Peyer's patch (tissue), 4 donors: ENCODE data around the gene RFWD3.

Experiments used
- POLR2A ChIP-seq, 2 donors: fragments of 450-650 bp; IDR thresholded peaks; one replicate each; pipeline ENCODE4 v1.5.1; 2017; ENCODE audit warnings: antibody characterized with exemption in 2 of 2, mild to moderate bottlenecking in 2 of 2, moderate library complexity in 2 of 2
- TF ChIP-seq, protein P1 (sequence below), 6 experiments: fragments of 450-650 bp in 4 of 6; fragments of 200-600 bp in 2 of 6; sonication (generic) in 1 of 6; IDR thresholded peaks; one replicate each; pipeline ENCODE4 v1.5.1; 2017 to 2019; ENCODE audit warnings: antibody characterized with exemption in 6 of 6, mild to moderate bottlenecking in 3 of 6, moderate library complexity in 1 of 6

DNA sequence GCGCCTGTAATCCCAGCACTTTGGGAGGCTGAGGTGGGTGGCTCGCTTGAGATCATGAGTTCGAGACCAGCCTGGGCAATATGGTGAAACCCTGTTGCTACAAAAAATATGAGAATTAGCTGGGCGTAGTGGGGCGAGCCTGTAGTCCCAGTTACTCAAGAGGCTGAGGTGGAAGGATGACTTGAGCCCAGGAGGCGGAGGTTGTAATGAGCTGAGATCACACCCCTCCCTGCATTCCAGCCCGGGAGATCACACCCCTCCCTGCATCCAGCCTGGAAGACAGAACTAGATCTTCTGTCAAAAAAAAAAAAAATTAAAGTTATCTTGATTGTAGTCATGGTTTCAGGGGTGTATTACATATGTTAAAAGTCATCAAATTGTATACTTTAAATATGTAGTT lies 33.0 kb downstream of the RFWD3 start:
- TF ChIP-seq POLR2A (IDR thresholded peaks at IDR 0.05) = no peak
- TF ChIP-seq, protein P1, sequence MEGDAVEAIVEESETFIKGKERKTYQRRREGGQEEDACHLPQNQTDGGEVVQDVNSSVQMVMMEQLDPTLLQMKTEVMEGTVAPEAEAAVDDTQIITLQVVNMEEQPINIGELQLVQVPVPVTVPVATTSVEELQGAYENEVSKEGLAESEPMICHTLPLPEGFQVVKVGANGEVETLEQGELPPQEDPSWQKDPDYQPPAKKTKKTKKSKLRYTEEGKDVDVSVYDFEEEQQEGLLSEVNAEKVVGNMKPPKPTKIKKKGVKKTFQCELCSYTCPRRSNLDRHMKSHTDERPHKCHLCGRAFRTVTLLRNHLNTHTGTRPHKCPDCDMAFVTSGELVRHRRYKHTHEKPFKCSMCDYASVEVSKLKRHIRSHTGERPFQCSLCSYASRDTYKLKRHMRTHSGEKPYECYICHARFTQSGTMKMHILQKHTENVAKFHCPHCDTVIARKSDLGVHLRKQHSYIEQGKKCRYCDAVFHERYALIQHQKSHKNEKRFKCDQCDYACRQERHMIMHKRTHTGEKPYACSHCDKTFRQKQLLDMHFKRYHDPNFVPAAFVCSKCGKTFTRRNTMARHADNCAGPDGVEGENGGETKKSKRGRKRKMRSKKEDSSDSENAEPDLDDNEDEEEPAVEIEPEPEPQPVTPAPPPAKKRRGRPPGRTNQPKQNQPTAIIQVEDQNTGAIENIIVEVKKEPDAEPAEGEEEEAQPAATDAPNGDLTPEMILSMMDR (IDR thresholded peaks at IDR 0.05) = no peak
